Neural cell (in vitro differentiated cells): ENCODE data around the gene NARF.

Experiments
- POLR2AphosphoS5 ChIP-seq: IDR thresholded peaks from 2 replicates; pipeline ENCODE4 v1.6.1; 2012
- RAD21 ChIP-seq: fragments of 450-650 bp; conservative IDR thresholded peaks from 2 replicates; pipeline ENCODE4 v1.6.1; 2014; ENCODE audit warnings: antibody characterized with exemption, mild to moderate bottlenecking, moderate library complexity
- TF ChIP-seq, protein P1 (sequence below): fragments of 450-650 bp; IDR thresholded peaks from 2 replicates; pipeline ENCODE4 v1.5.1; 2014; ENCODE audit warnings: antibody characterized with exemption, mild to moderate bottlenecking, moderate library complexity; ENCODE audit not compliant: poor library complexity, severe bottlenecking

DNA sequence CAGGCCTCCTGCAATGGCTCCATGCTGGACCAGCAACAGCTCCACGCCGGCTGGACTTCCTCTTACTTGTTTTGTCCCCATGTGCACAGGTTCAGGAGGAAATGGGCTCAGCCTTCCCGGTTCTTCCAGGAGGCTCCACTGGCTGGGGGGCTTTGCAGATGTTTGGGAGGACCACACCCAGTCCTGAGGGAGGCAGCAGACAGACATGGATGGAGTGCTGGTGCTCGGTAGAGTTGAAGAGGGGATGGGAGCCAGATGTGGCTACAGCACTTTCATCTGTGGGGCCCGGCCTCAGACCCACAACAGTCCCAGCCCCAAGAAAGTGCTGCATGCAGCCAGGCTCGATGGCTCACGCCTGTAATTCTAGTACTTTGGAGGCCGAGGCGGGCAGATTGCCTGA, 21.8 kb downstream of the NARF start:
- TF ChIP-seq POLR2AphosphoS5 (no peak), RAD21 (no peak)
- TF ChIP-seq, protein P1, sequence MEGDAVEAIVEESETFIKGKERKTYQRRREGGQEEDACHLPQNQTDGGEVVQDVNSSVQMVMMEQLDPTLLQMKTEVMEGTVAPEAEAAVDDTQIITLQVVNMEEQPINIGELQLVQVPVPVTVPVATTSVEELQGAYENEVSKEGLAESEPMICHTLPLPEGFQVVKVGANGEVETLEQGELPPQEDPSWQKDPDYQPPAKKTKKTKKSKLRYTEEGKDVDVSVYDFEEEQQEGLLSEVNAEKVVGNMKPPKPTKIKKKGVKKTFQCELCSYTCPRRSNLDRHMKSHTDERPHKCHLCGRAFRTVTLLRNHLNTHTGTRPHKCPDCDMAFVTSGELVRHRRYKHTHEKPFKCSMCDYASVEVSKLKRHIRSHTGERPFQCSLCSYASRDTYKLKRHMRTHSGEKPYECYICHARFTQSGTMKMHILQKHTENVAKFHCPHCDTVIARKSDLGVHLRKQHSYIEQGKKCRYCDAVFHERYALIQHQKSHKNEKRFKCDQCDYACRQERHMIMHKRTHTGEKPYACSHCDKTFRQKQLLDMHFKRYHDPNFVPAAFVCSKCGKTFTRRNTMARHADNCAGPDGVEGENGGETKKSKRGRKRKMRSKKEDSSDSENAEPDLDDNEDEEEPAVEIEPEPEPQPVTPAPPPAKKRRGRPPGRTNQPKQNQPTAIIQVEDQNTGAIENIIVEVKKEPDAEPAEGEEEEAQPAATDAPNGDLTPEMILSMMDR, result no peak
